ENCODE data around the gene CXCL11.

- TF ChIP-seq ZNF561 (CRISPR knock-in tag; conservative IDR thresholded peaks at IDR 0.05) (no peak), HNRNPL (IDR thresholded peaks at IDR 0.05; ENCODE audit: low read depth, low read length) (no peak), ZFP30 (CRISPR knock-in tag; IDR thresholded peaks at IDR 0.05; ENCODE audit: borderline replicate concordance) (no peak), ZNF23 (CRISPR knock-in tag; IDR thresholded peaks at IDR 0.05) (no peak), TCF7L2 (IDR thresholded peaks at IDR 0.05; ENCODE audit: low read depth, low read length) (no peak), NBN (IDR thresholded peaks at IDR 0.05; ENCODE audit: low read depth) (no peak), ZBED1 (IDR thresholded peaks at IDR 0.05) (no peak)
Observed at GRCh38 chr4:76055016-76055415, 19.1 kb upstream of the CXCL11 start.
